Thoracic aorta (tissue), 2 donors: Measurements from ENCODE around the gene MAML1. TPM values are rescaled to one million over a fixed set of nuclear protein-coding genes. Genes with fewer than 3 reads are reported as not detected.

Source experiments
- ATAC-seq: fragments of 150-250 bp; one replicate; pipeline ENCODE4 v1.8.0; 2017; ENCODE audit warnings: low read depth; ENCODE audit not compliant: insufficient number of reproducible peaks, low FRiP score
- DNase-seq: peaks from one replicate; pipeline ENCODE4 v3.0.0-alpha.2; 2020; ENCODE audit warnings: low spot score
- H3K27ac ChIP-seq, 2 donors: fragments of 200-600 bp; sonication (generic); 1 replicate in 1 of 2; 2 replicates in 1 of 2; pipeline ENCODE4 v1.5.1; 2016; ENCODE audit warnings: mild to moderate bottlenecking in 2 of 2, moderate library complexity in 2 of 2
- H3K27me3 ChIP-seq: fragments of 200-600 bp; sonication (generic); replicated peaks from 2 replicates; pipeline ENCODE4 v1.6.0; 2016; ENCODE audit warnings: mild to moderate bottlenecking; ENCODE audit not compliant: insufficient read depth
- H3K36me3 ChIP-seq: fragments of 200-600 bp; sonication (generic); one replicate; pipeline ENCODE4 v1.5.1; 2016
- H3K4me1 ChIP-seq, 2 donors: fragments of 200-600 bp; sonication (generic); 1 replicate in 1 of 2; 2 replicates in 1 of 2; pipeline versions ENCODE4 v1.5.1 to v1.6.0; 2016; ENCODE audit warnings: low read depth in 2 of 2, mild to moderate bottlenecking in 1 of 2; ENCODE audit not compliant: control insufficient read depth in 1 of 2
- H3K4me3 ChIP-seq: fragments of 200-600 bp; sonication (generic); 2 replicates; pipeline ENCODE4 v1.5.1; 2016; ENCODE audit warnings: mild to moderate bottlenecking
- H3K9me3 ChIP-seq: fragments of 200-600 bp; sonication (generic); 2 replicates; pipeline ENCODE4 v1.5.1; 2016
- total RNA-seq, 2 donors: library from RNA; depleted of rRNA; stranded (reverse); fragments of >200 nt; gene quantifications; one replicate each; pipeline versions ENCODE4 v1.1.0 to v1.2.3, GENCODE V29; 2016
- TF ChIP-seq, protein P1 (sequence below): fragments of 200-600 bp; sonication (generic); IDR thresholded peaks from one replicate; pipeline ENCODE4 v1.5.1; 2019; ENCODE audit warnings: antibody characterized with exemption

Gene MAML1
- total RNA-seq, 2 donors from 2014 or later: 22.9 to 38.1 TPM

DNA sequence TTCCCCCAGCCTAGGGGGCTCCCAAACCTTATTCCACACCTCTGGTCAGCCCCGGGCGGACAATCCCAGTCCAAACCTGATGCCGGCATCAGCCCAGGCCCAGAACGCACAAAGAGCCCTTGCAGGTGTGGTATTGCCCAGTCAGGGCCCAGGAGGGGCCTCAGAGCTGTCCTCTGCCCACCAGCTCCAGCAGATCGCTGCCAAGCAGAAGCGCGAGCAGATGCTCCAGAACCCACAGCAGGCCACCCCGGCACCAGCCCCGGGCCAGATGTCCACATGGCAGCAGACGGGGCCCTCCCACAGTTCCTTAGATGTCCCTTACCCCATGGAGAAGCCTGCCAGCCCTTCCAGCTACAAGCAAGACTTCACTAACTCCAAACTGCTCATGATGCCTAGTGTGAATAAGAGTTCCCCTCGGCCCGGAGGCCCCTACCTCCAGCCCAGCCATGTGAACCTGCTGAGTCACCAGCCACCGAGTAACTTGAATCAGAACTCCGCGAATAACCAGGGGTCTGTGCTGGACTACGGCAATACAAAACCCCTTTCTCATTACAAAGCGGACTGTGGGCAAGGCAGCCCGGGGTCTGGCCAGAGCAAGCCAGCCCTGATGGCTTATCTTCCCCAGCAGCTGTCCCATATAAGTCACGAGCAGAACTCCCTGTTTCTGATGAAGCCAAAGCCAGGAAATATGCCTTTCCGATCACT, 33.6 kb downstream of the MAML1 start:
- no peak for DNase-seq
- TF ChIP-seq, protein P1, sequence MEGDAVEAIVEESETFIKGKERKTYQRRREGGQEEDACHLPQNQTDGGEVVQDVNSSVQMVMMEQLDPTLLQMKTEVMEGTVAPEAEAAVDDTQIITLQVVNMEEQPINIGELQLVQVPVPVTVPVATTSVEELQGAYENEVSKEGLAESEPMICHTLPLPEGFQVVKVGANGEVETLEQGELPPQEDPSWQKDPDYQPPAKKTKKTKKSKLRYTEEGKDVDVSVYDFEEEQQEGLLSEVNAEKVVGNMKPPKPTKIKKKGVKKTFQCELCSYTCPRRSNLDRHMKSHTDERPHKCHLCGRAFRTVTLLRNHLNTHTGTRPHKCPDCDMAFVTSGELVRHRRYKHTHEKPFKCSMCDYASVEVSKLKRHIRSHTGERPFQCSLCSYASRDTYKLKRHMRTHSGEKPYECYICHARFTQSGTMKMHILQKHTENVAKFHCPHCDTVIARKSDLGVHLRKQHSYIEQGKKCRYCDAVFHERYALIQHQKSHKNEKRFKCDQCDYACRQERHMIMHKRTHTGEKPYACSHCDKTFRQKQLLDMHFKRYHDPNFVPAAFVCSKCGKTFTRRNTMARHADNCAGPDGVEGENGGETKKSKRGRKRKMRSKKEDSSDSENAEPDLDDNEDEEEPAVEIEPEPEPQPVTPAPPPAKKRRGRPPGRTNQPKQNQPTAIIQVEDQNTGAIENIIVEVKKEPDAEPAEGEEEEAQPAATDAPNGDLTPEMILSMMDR: no peak
- no peaks in the 10 kb centered on the region for H3K9me3 ChIP-seq
- H3K36me3 ChIP-seq: peaks cover 21% of the 10 kb centered on the region
- no peak overlapping the region for H3K4me3 ChIP-seq
- no peak for ATAC-seq
- H3K27me3 ChIP-seq: no peaks in the 10 kb centered on the region
- H3K27ac ChIP-seq: peak overlapping the region; percentile 72 to 80
- H3K4me1 ChIP-seq: peaks cover 31 to 58% of the 10 kb centered on the region in 2 donors

- no peaks in the 10 kb centered on the region for H3K9me3 ChIP-seq
- TF ChIP-seq, protein P1: no peak
- peak overlapping the region; percentile 72 to 80 for H3K27ac ChIP-seq
- peaks cover 29% of the 10 kb centered on the region for H3K36me3 ChIP-seq
- DNase-seq (no peak), ATAC-seq (no peak)
- no peaks in the 10 kb centered on the region for H3K27me3 ChIP-seq
- peaks cover 31 to 53% of the 10 kb centered on the region in 2 donors for H3K4me1 ChIP-seq
- H3K4me3 ChIP-seq: no peak overlapping the region
These were observed 34.3 kb downstream of the MAML1 start for GRCh38 chr5:179766726-179767455.

GRCh38 chr5:179767496-179768100, 35.0 kb downstream of the MAML1 start:
- ATAC-seq (no peak), DNase-seq (no peak)
- peaks cover 36% of the 10 kb centered on the region for H3K36me3 ChIP-seq
- TF ChIP-seq, protein P1: no peak
- H3K9me3 ChIP-seq: no peaks in the 10 kb centered on the region
- no peak overlapping the region for H3K27ac ChIP-seq
- H3K27me3 ChIP-seq: no peaks in the 10 kb centered on the region
- H3K4me3 ChIP-seq: no peak overlapping the region
- H3K4me1 ChIP-seq: peaks cover 30 to 46% of the 10 kb centered on the region in 2 donors

- Histone ChIP-seq H3K27ac (no peak overlapping the region), H3K4me1 (peaks cover 21 to 36% of the 10 kb centered on the region in 2 donors), H3K36me3 (peaks cover 45% of the 10 kb centered on the region), H3K27me3 (no peaks in the 10 kb centered on the region), H3K4me3 (no peak overlapping the region), H3K9me3 (no peaks in the 10 kb centered on the region)
- DNase-seq (no peak), ATAC-seq (no peak)
- TF ChIP-seq, protein P1: no peak
These were observed 35.9 kb downstream of the MAML1 start for GRCh38 chr5:179768326-179769085.
